Trophoblast cell (in vitro differentiated cells and primary cell): ENCODE measurements around the gene TAGLN.
A peak's percentile ranks its signal among the peaks of the same experiment; 100 is the strongest.

Source experiments
- DNase-seq, 2 donors: peaks; one replicate each; pipeline ENCODE4 v3.0.0-alpha.2; 2016
- H2AFZ ChIP-seq: 2 replicates; pipeline ENCODE4 v1.6.1; 2013; ENCODE audit warnings: low read length, moderate library complexity, mild to moderate bottlenecking; ENCODE audit not compliant: insufficient read depth, poor library complexity
- H2AK5ac ChIP-seq: 2 replicates; pipeline ENCODE4 v1.6.1; 2013; ENCODE audit warnings: mild to moderate bottlenecking, low read length
- H2BK120ac ChIP-seq: 2 replicates; pipeline ENCODE4 v1.6.1; 2013; ENCODE audit warnings: low read length, mild to moderate bottlenecking, moderate library complexity; ENCODE audit not compliant: insufficient read depth, poor library complexity
- H2BK12ac ChIP-seq: 2 replicates; pipeline ENCODE4 v1.6.1; 2013; ENCODE audit warnings: mild to moderate bottlenecking, low read length, moderate library complexity
- H2BK5ac ChIP-seq: 2 replicates; pipeline ENCODE4 v1.6.1; 2013; ENCODE audit warnings: low read length, low read depth, moderate library complexity, mild to moderate bottlenecking; ENCODE audit not compliant: poor library complexity
- H3K14ac ChIP-seq: 2 replicates; pipeline ENCODE4 v1.6.1; 2013; ENCODE audit warnings: mild to moderate bottlenecking, low read length
- H3K18ac ChIP-seq: 2 replicates; pipeline ENCODE4 v1.6.1; 2013; ENCODE audit warnings: mild to moderate bottlenecking, low read length
- H3K23ac ChIP-seq: 2 replicates; pipeline ENCODE4 v1.6.1; 2013; ENCODE audit warnings: low read length
- H3K27ac ChIP-seq: 2 replicates; pipeline ENCODE4 v1.5.1; 2013; ENCODE audit warnings: low read depth, mild to moderate bottlenecking, inconsistent platforms, low read length, moderate library complexity
- H3K27me3 ChIP-seq: 2 replicates; pipeline ENCODE4 v1.6.1; 2013; ENCODE audit warnings: inconsistent platforms, mild to moderate bottlenecking, low read length, moderate library complexity; ENCODE audit not compliant: insufficient read depth
- H3K36me3 ChIP-seq, 2 experiments: 1 replicate in 1 of 2; 2 replicates in 1 of 2; pipeline ENCODE4 v1.6.1; 2013; ENCODE audit warnings: low read length in 2 of 2, mild to moderate bottlenecking in 2 of 2, moderate library complexity in 1 of 2; ENCODE audit not compliant: insufficient read depth in 2 of 2, control insufficient read depth in 1 of 2
- H3K4ac ChIP-seq: 2 replicates; pipeline ENCODE4 v1.6.1; 2013; ENCODE audit warnings: low read depth, mild to moderate bottlenecking, low read length, moderate library complexity
- H3K4me1 ChIP-seq, 2 experiments: 1 replicate in 1 of 2; 2 replicates in 1 of 2; pipeline ENCODE4 v1.6.1; 2013; ENCODE audit warnings: low read length in 2 of 2, mild to moderate bottlenecking in 2 of 2, moderate library complexity in 1 of 2; ENCODE audit not compliant: insufficient read depth in 2 of 2, control insufficient read depth in 1 of 2
- H3K4me2 ChIP-seq: 2 replicates; pipeline ENCODE4 v1.6.1; 2013; ENCODE audit warnings: inconsistent platforms, mild to moderate bottlenecking, low read length, moderate library complexity
- H3K4me3 ChIP-seq: 2 replicates; pipeline ENCODE4 v1.5.1; 2013; ENCODE audit warnings: mild to moderate bottlenecking, low read depth, low read length, inconsistent platforms
- H3K79me1 ChIP-seq: one replicate; pipeline ENCODE4 v1.6.1; 2013; ENCODE audit warnings: low read length
- H3K79me2 ChIP-seq: 2 replicates; pipeline ENCODE4 v1.6.1; 2013; ENCODE audit warnings: low read length, mild to moderate bottlenecking; ENCODE audit not compliant: control insufficient read depth, insufficient read depth, poor library complexity
- H3K9ac ChIP-seq: 2 replicates; pipeline ENCODE4 v1.6.1; 2013; ENCODE audit warnings: mild to moderate bottlenecking, low read length
- H3K9me3 ChIP-seq: 2 replicates; pipeline ENCODE4 v1.6.1; 2013; ENCODE audit warnings: low read depth, mild to moderate bottlenecking, control low read depth, inconsistent platforms, low read length; ENCODE audit not compliant: insufficient read depth
- H4K12ac ChIP-seq: 2 replicates; pipeline ENCODE4 v1.6.1; 2013; ENCODE audit warnings: low read depth, mild to moderate bottlenecking, low read length, moderate library complexity
- H4K8ac ChIP-seq: 2 replicates; pipeline ENCODE4 v1.6.1; 2013; ENCODE audit warnings: low read depth, mild to moderate bottlenecking, low read length, moderate library complexity
- H4K91ac ChIP-seq: one replicate; pipeline ENCODE4 v1.6.1; 2013; ENCODE audit warnings: low read depth, mild to moderate bottlenecking, low read length, moderate library complexity
- WGBS: extraction: QIAGEN DNeasy Blood & Tissue Kit; methylation state at CpG from one replicate; pipeline ENCODE4 v1.1.7; 2013; ENCODE audit warnings: missing lambda C conversion rate; ENCODE audit not compliant: insufficient read length, insufficient coverage; ENCODE audit errors: extremely low coverage; 5-methylcytosine and 5-hydroxymethylcytosine counted together

Gene TAGLN

DNA sequence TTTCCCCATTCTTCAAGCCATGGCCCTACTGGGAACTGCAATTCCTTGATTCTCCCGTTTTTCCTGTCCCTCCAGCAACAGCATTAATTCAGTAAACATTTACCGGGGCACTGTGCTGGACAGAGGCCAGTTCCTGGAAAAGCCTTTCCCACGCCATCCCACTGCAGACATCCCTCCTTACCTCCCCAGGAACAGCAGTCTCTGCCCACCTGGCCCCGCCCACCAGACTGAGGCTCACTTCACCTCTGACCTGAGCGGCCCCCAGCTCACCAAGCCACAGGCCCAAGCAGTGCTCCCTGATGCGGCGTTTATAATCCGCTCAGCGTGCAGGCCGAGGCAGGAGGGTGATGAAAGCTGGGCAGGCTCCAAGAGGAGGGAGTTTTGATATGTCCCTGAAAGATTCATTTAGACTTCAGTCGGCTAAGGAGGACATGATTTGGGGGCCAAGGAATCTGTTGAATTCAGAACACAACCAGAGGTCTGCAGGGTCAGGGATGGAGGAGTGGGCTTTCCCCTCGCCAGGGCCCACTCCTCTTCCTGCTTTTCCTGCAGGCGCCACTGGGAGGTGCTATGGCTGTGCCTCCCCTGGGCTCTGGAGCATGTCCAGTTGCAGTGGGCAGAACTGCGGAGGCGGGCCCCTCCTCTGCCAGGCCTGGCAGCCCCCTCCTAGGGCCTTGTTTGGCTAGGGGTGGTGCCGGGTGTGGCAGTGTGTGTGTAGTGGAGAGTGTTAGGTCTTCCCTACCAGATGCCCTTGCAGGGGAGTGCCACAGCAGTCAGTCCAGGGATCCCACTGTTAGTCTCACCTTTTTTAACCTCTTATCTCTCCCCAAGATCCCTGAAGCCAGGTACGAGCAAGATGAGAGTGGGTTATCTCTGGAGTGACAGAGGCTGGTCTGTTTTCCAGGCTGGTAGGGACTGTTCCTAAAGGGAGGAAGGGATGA, 1.4 kb upstream of the TAGLN start:
- Histone ChIP-seq H3K9me3 (no peaks in the 10 kb centered on the region), H2AK5ac (peak overlapping the region; percentile 54), H3K23ac (no peak overlapping the region), H2BK12ac (peak overlapping the region; percentile 75), H2AFZ (peak overlapping the region; percentile 2), H3K4ac (peak overlapping the region; percentile 28), H3K27ac (peak overlapping the region; percentile 88), H3K4me3 (no peak overlapping the region), H4K12ac (no peak overlapping the region), H2BK5ac (peak overlapping the region; percentile 60), H3K79me2 (peaks cover 40% of the 10 kb centered on the region), H3K4me2 (peak overlapping the region; percentile 52), H3K9ac (no peak overlapping the region), H3K27me3 (no peaks in the 10 kb centered on the region), H3K14ac (peak overlapping the region; percentile 31), H2BK120ac (peak overlapping the region; percentile 71), H3K36me3 (peaks cover 33 to 34% of the 10 kb centered on the region in 2 experiments), H3K18ac (peak overlapping the region; percentile 24), H3K79me1 (peaks cover 26% of the 10 kb centered on the region), H4K8ac (peak overlapping the region; percentile 16), H3K4me1 (peaks cover 44 to 50% of the 10 kb centered on the region in 2 experiments), H4K91ac (peak overlapping the region; percentile 89)
- WGBS = no CpG with 5 or more reads among the region's 17 CpGs
- DNase-seq = no peak

DNA sequence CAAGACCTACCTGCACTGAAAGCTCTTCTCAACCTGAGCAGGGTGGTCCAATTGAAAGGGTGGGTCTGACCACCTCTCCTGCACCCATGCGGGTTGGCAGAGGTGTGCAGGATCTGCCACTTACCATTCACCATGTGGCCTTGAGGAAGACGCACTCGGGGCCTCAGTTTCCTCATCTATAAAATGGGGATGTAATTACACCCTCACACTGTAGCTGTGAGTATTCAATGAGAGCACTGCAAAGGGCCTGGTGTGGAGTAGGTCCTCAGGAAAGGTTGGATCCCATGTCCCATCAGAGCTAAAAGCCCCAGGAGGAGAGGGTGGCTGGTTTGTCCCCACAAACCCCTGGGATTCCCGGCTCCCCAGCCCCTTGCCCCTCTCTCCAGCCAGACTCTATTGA, 557 bp upstream of the TAGLN start:
- H3K4me3 ChIP-seq = no peak overlapping the region
- H3K4me1 ChIP-seq = peaks cover 50 to 51% of the 10 kb centered on the region in 2 experiments
- H2BK12ac ChIP-seq = peak overlapping the region; percentile 47
- peak overlapping the region; percentile 24 for H3K18ac ChIP-seq
- peak overlapping the region; percentile 62 for H3K9ac ChIP-seq
- peak overlapping the region; percentile 89 for H4K91ac ChIP-seq
- H3K79me2 ChIP-seq = peaks cover 40% of the 10 kb centered on the region
- peak overlapping the region; percentile 31 for H3K14ac ChIP-seq
- peak overlapping the region; percentile 40 for H2AK5ac ChIP-seq
- H4K8ac ChIP-seq = peak overlapping the region; percentile 16
- H3K4me2 ChIP-seq = peak overlapping the region; percentile 52
- H2BK120ac ChIP-seq = peak overlapping the region; percentile 71
- peak overlapping the region; percentile 60 for H2BK5ac ChIP-seq
- H3K27ac ChIP-seq = peak overlapping the region; percentile 88
- peaks cover 35 to 37% of the 10 kb centered on the region in 2 experiments for H3K36me3 ChIP-seq
- WGBS = no CpG with 5 or more reads among the region's 4 CpGs
- H3K9me3 ChIP-seq = no peaks in the 10 kb centered on the region
- no peak for DNase-seq
- peak overlapping the region; percentile 2 for H2AFZ ChIP-seq
- H3K23ac ChIP-seq = no peak overlapping the region
- H3K27me3 ChIP-seq = no peaks in the 10 kb centered on the region
- peaks cover 26% of the 10 kb centered on the region for H3K79me1 ChIP-seq
- peak overlapping the region; percentile 70 for H3K4ac ChIP-seq
- peak overlapping the region; percentile 7 for H4K12ac ChIP-seq

- DNase-seq = no peak
- Histone ChIP-seq H3K79me2 (peaks cover 40% of the 10 kb centered on the region), H3K14ac (peak overlapping the region; percentile 96), H2BK120ac (peak overlapping the region; percentile 88), H3K4me1 (peaks cover 51 to 52% of the 10 kb centered on the region in 2 experiments), H2BK5ac (peak overlapping the region; percentile 96), H3K9ac (peak overlapping the region; percentile 99), H3K4me2 (peak overlapping the region; percentile 82), H4K91ac (peak overlapping the region; percentile 89), H3K4me3 (peak overlapping the region; percentile 85), H3K23ac (no peak overlapping the region), H3K18ac (peak overlapping the region; percentile 89), H3K36me3 (peaks cover 50 to 51% of the 10 kb centered on the region in 2 experiments), H3K4ac (peak overlapping the region; percentile 97), H3K9me3 (no peaks in the 10 kb centered on the region), H2AFZ (peak overlapping the region; percentile 24), H3K79me1 (peaks cover 26% of the 10 kb centered on the region), H2BK12ac (peak overlapping the region; percentile 54), H3K27ac (peak overlapping the region; percentile 96), H4K12ac (peak overlapping the region; percentile 68), H2AK5ac (peak overlapping the region; percentile 78), H4K8ac (peak overlapping the region; percentile 85), H3K27me3 (no peaks in the 10 kb centered on the region)
- WGBS = no CpG with 5 or more reads among the region's 13 CpGs
Observed at GRCh38 chr11:117199916-117200812, 994 bp downstream of the TAGLN start.
